ENCODE data around the gene ARFGAP3.
A peak's percentile ranks its signal among the peaks of the same experiment; 100 is the strongest.
"Not testable (repeated sequence)": the region's sequence is repeated elsewhere in the genome, so short reads cannot be mapped to it uniquely, and the experiment has no call there.

The ARFGAP3 gene

DNA sequence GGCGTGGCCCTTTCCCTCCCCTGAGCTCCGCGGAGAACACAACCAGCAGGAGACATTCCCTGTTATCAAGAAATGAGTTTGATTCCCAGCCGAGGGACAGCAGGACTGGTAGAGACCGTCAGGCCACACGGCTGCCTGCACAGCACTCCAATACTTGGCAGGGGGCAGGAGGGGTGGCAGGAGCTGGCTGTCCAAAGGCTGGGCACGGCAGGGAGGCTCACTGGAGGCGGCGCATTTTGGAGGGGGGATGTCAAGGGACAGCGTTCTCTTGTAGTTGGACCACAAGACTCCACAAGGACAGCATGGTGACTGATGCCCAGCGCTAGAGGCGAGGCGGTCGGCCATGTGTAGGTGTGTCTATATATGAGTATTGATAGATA lies 69.7 kb downstream of the ARFGAP3 start:
- no peak for TF ChIP-seq CTCF (IDR thresholded peaks at IDR 0.05; ENCODE audit: insufficient read depth, low read depth, low read length, missing control alignments)
- H3K4me3 ChIP-seq (ENCODE audit: low read depth, low read length), result no peak overlapping the region
- no peak for DNase-seq (ENCODE audit: low read depth)

GRCh38 chr22:42786606-42787356 lies 70.3 kb downstream of the ARFGAP3 start:
- H3K4me3 ChIP-seq (ENCODE audit: low read depth, low read length), result no peak overlapping the region
- TF ChIP-seq CTCF (IDR thresholded peaks at IDR 0.05; ENCODE audit: insufficient read depth, low read depth, low read length, missing control alignments), result no peak
- no peak for DNase-seq (ENCODE audit: low read depth)

GRCh38 chr22:42785706-42786499 lies 71.2 kb downstream of the ARFGAP3 start:
- TF ChIP-seq CTCF (IDR thresholded peaks at IDR 0.05; ENCODE audit: insufficient read depth, low read depth, low read length, missing control alignments), result no peak
- DNase-seq (ENCODE audit: low read depth), result no peak

DNA sequence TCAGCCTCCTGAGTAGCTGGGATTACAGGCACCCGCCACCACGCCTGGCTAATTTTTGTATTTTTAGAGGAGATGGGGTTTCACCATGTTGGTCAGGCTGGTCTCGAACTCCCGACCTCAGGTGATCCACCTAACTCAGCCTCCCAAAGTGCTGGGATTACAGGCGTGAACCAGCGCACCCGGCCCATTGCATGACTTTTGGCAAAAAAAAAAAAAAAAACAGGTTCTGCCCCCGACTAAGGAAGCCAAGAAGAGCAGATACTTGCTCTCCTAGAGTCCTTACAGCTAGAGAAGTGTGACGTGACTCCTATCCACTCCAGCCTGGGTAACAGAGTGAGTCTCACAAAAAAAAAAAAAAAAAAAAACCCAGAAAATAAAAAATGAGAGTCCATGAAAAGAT lies 74.8 kb downstream of the ARFGAP3 start:
- H3K4me3 ChIP-seq (ENCODE audit: low read depth, low read length); DNase-seq (ENCODE audit: low read depth): not testable (repeated sequence)

More at GRCh38 chr22:42785706-42786499, 71.2 kb downstream of the ARFGAP3 start:
- H3K4me3 ChIP-seq (ENCODE audit: low read depth, low read length), result no peak overlapping the region

DNA sequence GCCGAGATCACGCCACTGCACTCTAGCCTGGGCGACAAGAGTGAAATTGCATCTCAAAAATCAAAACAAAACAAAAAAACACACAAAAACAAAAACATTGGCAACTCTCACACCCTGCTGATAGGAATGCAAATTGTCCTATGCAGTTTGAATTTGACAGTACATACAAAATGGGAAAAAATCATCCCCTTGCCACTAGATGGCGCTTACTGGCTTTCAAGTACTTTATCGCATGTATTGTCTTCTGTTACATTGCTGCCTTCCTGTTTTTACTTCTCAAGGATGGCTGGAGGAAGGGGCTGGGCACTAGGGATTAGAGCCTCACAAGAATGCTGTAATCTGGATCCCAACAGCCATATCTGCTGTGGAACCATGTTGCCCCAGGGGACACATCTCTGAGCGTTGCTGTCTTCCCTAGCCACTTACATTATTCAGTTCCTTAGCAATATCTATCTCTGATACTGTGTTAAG lies 77.0 kb downstream of the ARFGAP3 start:
- DNase-seq (ENCODE audit: low read depth), result peak; percentile 94
- no peak overlapping the region for H3K4me3 ChIP-seq (ENCODE audit: low read depth, low read length)
- TF ChIP-seq CTCF (IDR thresholded peaks at IDR 0.05; ENCODE audit: insufficient read depth, low read depth, low read length, missing control alignments), result peak; percentile 82

DNA sequence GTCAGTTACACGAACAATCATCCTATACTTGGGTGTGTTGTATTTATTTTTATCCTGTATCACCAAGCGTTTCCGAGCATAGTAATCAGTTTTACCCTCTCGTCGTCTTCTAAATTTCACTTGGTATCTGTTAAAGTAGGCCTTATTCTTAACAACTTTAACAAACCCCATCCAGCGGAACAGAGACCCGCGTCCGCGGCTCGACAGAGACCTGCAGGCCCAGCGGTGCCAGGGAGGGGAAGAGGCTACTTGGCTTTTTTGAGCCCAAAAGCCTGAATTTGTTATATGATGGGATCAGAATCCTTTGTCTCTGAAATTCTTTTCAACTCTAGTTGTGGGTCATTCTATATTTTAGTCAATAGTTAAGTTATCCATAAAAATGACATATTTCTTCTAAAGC lies 79.9 kb downstream of the ARFGAP3 start:
- no peak for DNase-seq (ENCODE audit: low read depth)
- H3K4me3 ChIP-seq (ENCODE audit: low read depth, low read length), result no peak overlapping the region
- no peak for TF ChIP-seq CTCF (IDR thresholded peaks at IDR 0.05; ENCODE audit: insufficient read depth, low read depth, low read length, missing control alignments)

GRCh38 chr22:42773167-42773566 lies 83.9 kb downstream of the ARFGAP3 start:
- no peak overlapping the region for H3K4me3 ChIP-seq (ENCODE audit: low read depth, low read length)
- TF ChIP-seq CTCF (IDR thresholded peaks at IDR 0.05; ENCODE audit: insufficient read depth, low read depth, low read length, missing control alignments), result no peak
- peak; percentile 33 for DNase-seq (ENCODE audit: low read depth)

Data from GM12865 (cell line).